PC-9 (cell line): ENCODE results near the gene SLC37A3.

Experiments used
- CTCF ChIP-seq: fragments of 200-600 bp; sonication (generic); conservative IDR thresholded peaks from 2 replicates; pipeline ENCODE4 v1.6.1; 2017; ENCODE audit warnings: mixed run types, antibody characterized with exemption, mild to moderate bottlenecking, moderate library complexity
- EZH2 ChIP-seq: fragments of 200-600 bp; sonication (generic); IDR thresholded peaks from 2 replicates; pipeline ENCODE4 v1.8.0; 2017; ENCODE audit warnings: antibody characterized with exemption, low read depth

- TF ChIP-seq CTCF (no peak), EZH2 (no peak)
Observed at GRCh38 chr7:140367528-140367927, 30.8 kb downstream of the SLC37A3 start.
